Astrocyte of the cerebellum (primary cell): ENCODE results near the gene MAPKBP1.

Source experiments
- DNase-seq: peaks from one replicate; pipeline ENCODE4 v3.0.0-alpha.2; 2011; ENCODE audit warnings: low read depth
- H3K4me3 ChIP-seq: 2 replicates; pipeline ENCODE4 v1.5.1; 2011; ENCODE audit warnings: mild to moderate bottlenecking, low read depth, low read length, moderate library complexity
- in situ Hi-C: cut with HindIII; loops from 2 replicates; pipeline ENCODE4 v1.10.0; 2017; ENCODE audit warnings: low sequenced_read_pairs
- TF ChIP-seq, protein P1 (sequence below): IDR thresholded peaks from 2 replicates; pipeline ENCODE4 v1.5.1; 2012; ENCODE audit warnings: low read length, low read depth, moderate library complexity, mild to moderate bottlenecking; ENCODE audit errors: missing control alignments

Gene MAPKBP1

GRCh38 chr15:41868321-41868720 is 94.0 kb downstream of the MAPKBP1 start:
- no peak for DNase-seq
- H3K4me3 ChIP-seq: no peak overlapping the region
- in situ Hi-C loops: no loop called here
- TF ChIP-seq, protein P1, sequence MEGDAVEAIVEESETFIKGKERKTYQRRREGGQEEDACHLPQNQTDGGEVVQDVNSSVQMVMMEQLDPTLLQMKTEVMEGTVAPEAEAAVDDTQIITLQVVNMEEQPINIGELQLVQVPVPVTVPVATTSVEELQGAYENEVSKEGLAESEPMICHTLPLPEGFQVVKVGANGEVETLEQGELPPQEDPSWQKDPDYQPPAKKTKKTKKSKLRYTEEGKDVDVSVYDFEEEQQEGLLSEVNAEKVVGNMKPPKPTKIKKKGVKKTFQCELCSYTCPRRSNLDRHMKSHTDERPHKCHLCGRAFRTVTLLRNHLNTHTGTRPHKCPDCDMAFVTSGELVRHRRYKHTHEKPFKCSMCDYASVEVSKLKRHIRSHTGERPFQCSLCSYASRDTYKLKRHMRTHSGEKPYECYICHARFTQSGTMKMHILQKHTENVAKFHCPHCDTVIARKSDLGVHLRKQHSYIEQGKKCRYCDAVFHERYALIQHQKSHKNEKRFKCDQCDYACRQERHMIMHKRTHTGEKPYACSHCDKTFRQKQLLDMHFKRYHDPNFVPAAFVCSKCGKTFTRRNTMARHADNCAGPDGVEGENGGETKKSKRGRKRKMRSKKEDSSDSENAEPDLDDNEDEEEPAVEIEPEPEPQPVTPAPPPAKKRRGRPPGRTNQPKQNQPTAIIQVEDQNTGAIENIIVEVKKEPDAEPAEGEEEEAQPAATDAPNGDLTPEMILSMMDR: no peak

DNA sequence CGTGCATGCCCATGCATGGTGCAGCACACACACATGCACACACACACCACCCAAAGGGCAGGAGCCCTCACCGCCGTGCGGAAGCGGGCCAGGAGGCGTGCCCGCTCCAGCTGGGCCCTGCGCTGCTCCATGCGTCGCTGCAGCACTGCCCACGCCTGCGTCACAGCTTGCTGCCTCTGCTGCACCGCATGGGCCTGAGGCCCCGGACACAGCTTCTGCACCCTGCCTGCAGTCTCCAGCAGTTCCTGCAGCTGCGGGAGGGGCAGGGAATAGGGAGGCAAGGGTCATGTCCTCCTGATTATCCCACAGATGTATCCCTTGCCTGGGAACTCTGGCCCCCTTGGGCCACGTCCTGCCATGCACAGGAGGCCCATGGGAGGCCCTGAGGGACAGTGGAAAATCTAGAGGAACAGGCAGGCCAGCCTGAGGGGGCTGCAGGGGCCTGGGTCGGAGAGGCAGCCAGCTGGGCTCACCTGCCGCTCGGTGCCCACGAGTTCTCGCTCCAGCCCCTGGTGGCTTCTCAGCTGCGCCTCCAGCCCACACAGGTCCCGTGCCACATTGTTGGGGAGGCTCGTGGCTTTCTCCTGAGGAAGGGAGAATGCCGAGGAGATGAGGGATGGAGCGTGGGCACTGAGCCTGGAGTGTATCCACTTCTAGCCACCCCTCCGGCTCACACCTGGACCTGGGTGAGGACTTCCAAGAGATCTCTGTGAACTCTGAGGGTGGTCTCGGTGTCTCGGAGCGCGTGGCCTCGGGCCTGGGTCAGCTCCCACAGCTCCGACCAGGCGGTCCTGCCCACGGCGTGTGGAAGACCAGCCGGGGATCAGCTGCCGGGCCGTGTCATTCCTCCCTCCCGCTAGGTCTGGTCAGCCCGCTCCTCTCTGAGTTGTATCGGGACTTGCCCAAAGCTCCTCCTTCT is 95.7 kb downstream of the MAPKBP1 start:
- in situ Hi-C loops: no loop called here
- TF ChIP-seq, protein P1: no peak
- H3K4me3 ChIP-seq: no peak overlapping the region
- no peak for DNase-seq

GRCh38 chr15:41870689-41871081 is 96.4 kb downstream of the MAPKBP1 start:
- in situ Hi-C loops: no loop called here
- H3K4me3 ChIP-seq: no peak overlapping the region
- TF ChIP-seq, protein P1: no peak
- peak; percentile 18 for DNase-seq

GRCh38 chr15:41871175-41871905 is 97.1 kb downstream of the MAPKBP1 start:
- H3K4me3 ChIP-seq: no peak overlapping the region
- no peak for DNase-seq
- in situ Hi-C loops: no loop called here
- TF ChIP-seq, protein P1: no peak

DNA sequence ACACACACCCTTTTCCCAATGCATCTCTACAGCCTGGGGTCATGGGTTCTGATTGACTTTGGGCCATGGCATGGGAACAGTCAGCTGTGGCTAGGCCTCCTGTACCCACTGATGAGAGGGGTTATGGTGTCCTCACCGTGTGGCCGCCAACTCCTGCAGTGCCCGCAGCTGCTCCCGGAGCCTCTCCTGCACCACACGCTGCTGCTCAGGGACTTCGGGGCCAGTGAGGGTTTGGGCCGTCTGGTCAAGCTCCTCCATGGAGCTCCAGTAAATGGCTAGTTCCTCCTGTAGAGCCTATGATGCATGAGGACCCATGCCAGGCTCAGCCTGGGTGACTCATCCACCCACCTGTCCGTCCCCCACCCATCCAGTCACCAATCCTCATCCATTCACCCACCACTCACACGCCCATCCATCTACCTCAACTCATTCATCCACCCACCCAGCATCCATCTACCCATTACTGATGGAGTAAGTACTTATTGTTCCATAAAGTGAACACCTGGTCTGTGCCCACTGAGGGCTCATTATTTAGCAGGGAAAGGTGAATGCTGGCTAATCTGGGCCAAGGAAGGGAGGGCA is 98.0 kb downstream of the MAPKBP1 start:
- in situ Hi-C loops: no loop called here
- DNase-seq: no peak
- H3K4me3 ChIP-seq: no peak overlapping the region
- TF ChIP-seq, protein P1: no peak

- H3K4me3 ChIP-seq: no peak overlapping the region
- in situ Hi-C loops: no loop called here
- DNase-seq: no peak
- TF ChIP-seq, protein P1: no peak
Measured at GRCh38 chr15:41873711-41874110, 99.4 kb downstream of the MAPKBP1 start.
